HEK293 (cell line): ENCODE measurements around the gene PLP2.

Source experiments
- CTCF ChIA-PET: fragments of 350-600 bp; formaldehyde crosslinking; extraction: SDS; loops from one replicate; lab custom pipeline; 2021; ENCODE audit warnings: antibody characterized with exemption; lab: Yijun Ruan, JAX
- POLR2A ChIA-PET: fragments of 300-600 bp; formaldehyde crosslinking; extraction: SDS; loops from one replicate; lab custom pipeline; 2020; ENCODE audit warnings: antibody characterized with exemption, inconsistent platforms; lab: Yijun Ruan, JAX
- H3K27ac ChIP-seq: fragments of 200-500 bp; sonication (Bioruptor generic); 2 replicates; pipeline ENCODE4 v1.5.1; 2014; ENCODE audit warnings: low read depth, low read length, control low read depth, inconsistent platforms; ENCODE audit errors: extremely low read depth
- H3K36me3 ChIP-seq, 2 experiments: fragments of 200-500 bp in 1 of 2; sonication (Bioruptor generic) in 1 of 2; 1 replicate in 1 of 2; 2 replicates in 1 of 2; pipeline ENCODE4 v1.5.1; 2014 to 2017; ENCODE audit warnings: inconsistent platforms in 2 of 2, low read length in 2 of 2; ENCODE audit not compliant: control insufficient read depth in 2 of 2, insufficient read depth in 1 of 2
- H3K4me1 ChIP-seq: fragments of 200-500 bp; sonication (Bioruptor generic); 2 replicates; pipeline ENCODE4 v1.5.1; 2014; ENCODE audit warnings: mild to moderate bottlenecking, low read length, inconsistent platforms; ENCODE audit not compliant: control insufficient read depth, insufficient read depth
- H3K4me3 ChIP-seq: 2 replicates; pipeline ENCODE4 v1.5.1; 2011; ENCODE audit warnings: low read depth, mild to moderate bottlenecking, control low read depth, low read length, moderate library complexity
- H3K9me3 ChIP-seq: fragments of 200-500 bp; sonication (Bioruptor generic); 2 replicates; pipeline ENCODE4 v1.5.1; 2014; ENCODE audit warnings: low read depth, low read length, inconsistent platforms; ENCODE audit not compliant: control insufficient read depth, insufficient read depth
- GLIS2 ChIP-seq: fragments of 450-650 bp; formaldehyde crosslinking; IDR thresholded peaks from 2 replicates; pipeline ENCODE4 v1.5.1; 2016; ENCODE audit warnings: missing biosample characterization, missing genetic modification characterization
- RBAK ChIP-seq: fragments of 450-650 bp; formaldehyde crosslinking; IDR thresholded peaks from 2 replicates; pipeline ENCODE4 v1.5.1; 2016; ENCODE audit warnings: missing biosample characterization, missing genetic modification characterization
- SCRT1 ChIP-seq: fragments of 450-650 bp; formaldehyde crosslinking; IDR thresholded peaks from 2 replicates; pipeline ENCODE4 v1.5.1; 2016; ENCODE audit warnings: missing biosample characterization, missing genetic modification characterization, borderline replicate concordance
- ZNF112 ChIP-seq: fragments of 450-650 bp; formaldehyde crosslinking; IDR thresholded peaks from 2 replicates; pipeline ENCODE4 v1.5.0; 2017; ENCODE audit warnings: missing biosample characterization, missing genetic modification characterization
- ZNF155 ChIP-seq: fragments of 450-650 bp; formaldehyde crosslinking; IDR thresholded peaks from 2 replicates; pipeline ENCODE4 v1.5.1; 2016; ENCODE audit warnings: missing biosample characterization, missing genetic modification characterization
- ZNF16 ChIP-seq: fragments of 450-650 bp; formaldehyde crosslinking; IDR thresholded peaks from 2 replicates; pipeline ENCODE4 v1.5.1; 2016; ENCODE audit warnings: low read depth, missing biosample characterization, missing genetic modification characterization
- ZNF223 ChIP-seq: fragments of 450-650 bp; formaldehyde crosslinking; IDR thresholded peaks from 2 replicates; pipeline ENCODE4 v1.5.1; 2016; ENCODE audit warnings: missing biosample characterization, missing genetic modification characterization
- ZNF24 ChIP-seq: fragments of 450-650 bp; formaldehyde crosslinking; IDR thresholded peaks from 2 replicates; pipeline ENCODE4 v1.5.1; 2016; ENCODE audit warnings: missing biosample characterization, missing genetic modification characterization
- ZNF311 ChIP-seq: fragments of 450-650 bp; formaldehyde crosslinking; IDR thresholded peaks from 2 replicates; pipeline ENCODE4 v1.5.1; 2017; ENCODE audit warnings: missing biosample characterization, missing genetic modification characterization, borderline replicate concordance
- ZNF423 ChIP-seq: fragments of 450-650 bp; formaldehyde crosslinking; IDR thresholded peaks from 2 replicates; pipeline ENCODE4 v1.5.1; 2016; ENCODE audit warnings: missing biosample characterization, missing genetic modification characterization
- ZNF473 ChIP-seq: fragments of 450-650 bp; formaldehyde crosslinking; IDR thresholded peaks from 2 replicates; pipeline ENCODE4 v1.5.1; 2017; ENCODE audit warnings: missing biosample characterization, missing genetic modification characterization
- ZNF549 ChIP-seq: fragments of 450-650 bp; IDR thresholded peaks from 2 replicates; pipeline ENCODE4 v1.5.1; 2018; ENCODE audit warnings: missing biosample characterization, missing genetic modification characterization, mild to moderate bottlenecking, inconsistent platforms, moderate library complexity
- ZNF670 ChIP-seq: fragments of 450-650 bp; formaldehyde crosslinking; IDR thresholded peaks from 2 replicates; pipeline ENCODE4 v1.5.1; 2016; ENCODE audit warnings: missing biosample characterization, missing genetic modification characterization, low read depth
- ZNF701 ChIP-seq: fragments of 450-650 bp; formaldehyde crosslinking; IDR thresholded peaks from 2 replicates; pipeline ENCODE4 v1.5.1; 2016; ENCODE audit warnings: missing biosample characterization, missing genetic modification characterization
- ZNF747 ChIP-seq: fragments of 450-650 bp; formaldehyde crosslinking; IDR thresholded peaks from 2 replicates; pipeline ENCODE4 v1.5.1; 2016; ENCODE audit warnings: missing biosample characterization, missing genetic modification characterization
- ZNF76 ChIP-seq: fragments of 450-650 bp; formaldehyde crosslinking; IDR thresholded peaks from 2 replicates; pipeline ENCODE4; 2016; ENCODE audit warnings: low read depth, missing biosample characterization, missing genetic modification characterization, borderline replicate concordance
- ZNF830 ChIP-seq: fragments of 450-650 bp; IDR thresholded peaks from 2 replicates; pipeline ENCODE4 v1.5.0; 2018; ENCODE audit warnings: missing biosample characterization, missing genetic modification characterization, low read depth, mild to moderate bottlenecking, moderate library complexity
- TF ChIP-seq, protein P1 (sequence below): fragments of 450-650 bp; formaldehyde crosslinking; IDR thresholded peaks from 2 replicates; pipeline ENCODE4 v1.5.1; 2016; ENCODE audit warnings: missing biosample characterization, missing genetic modification characterization
- TF ChIP-seq, protein P2 (sequence below): fragments of 450-650 bp; formaldehyde crosslinking; IDR thresholded peaks from 2 replicates; pipeline ENCODE4; 2016; ENCODE audit warnings: missing biosample characterization, missing genetic modification characterization
- TF ChIP-seq, protein P3 (sequence below): sonication (generic); formaldehyde crosslinking; IDR thresholded peaks from 2 replicates; pipeline ENCODE4 v1.8.1; 2022; ENCODE audit warnings: mild to moderate bottlenecking, moderate library complexity, missing genetic modification reagents
- TF ChIP-seq, protein P4 (sequence below): fragments of 450-650 bp; formaldehyde crosslinking; IDR thresholded peaks from 2 replicates; pipeline ENCODE4 v1.5.1; 2016; ENCODE audit warnings: missing biosample characterization, missing genetic modification characterization
- TF ChIP-seq, protein P5 (sequence below): fragments of 450-650 bp; formaldehyde crosslinking; IDR thresholded peaks from 2 replicates; pipeline ENCODE4 v1.5.1; 2017; ENCODE audit warnings: missing biosample characterization, missing genetic modification characterization

The PLP2 gene

DNA sequence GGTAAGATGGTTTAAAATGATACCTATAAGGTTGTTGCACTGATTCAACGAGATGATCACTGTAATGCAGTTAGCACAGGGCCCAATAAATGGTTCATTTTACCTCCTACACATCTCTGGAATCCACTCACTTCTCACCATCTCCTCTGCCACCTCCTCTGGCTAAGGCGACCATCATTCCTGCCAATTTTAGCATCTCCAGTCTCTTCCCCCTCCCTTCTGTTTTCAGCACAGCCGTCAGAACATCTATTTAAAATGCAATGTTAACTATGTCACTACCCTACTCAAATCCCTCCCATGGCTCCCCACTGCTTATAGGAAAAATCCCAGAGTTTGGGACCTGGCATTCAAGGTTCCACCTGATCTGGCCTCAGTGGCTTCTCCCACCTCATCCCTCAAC is 31.8 kb downstream of the PLP2 start:
- no peak overlapping the region for H3K27ac ChIP-seq
- no peaks in the 10 kb centered on the region for H3K4me1 ChIP-seq
- POLR2A ChIA-PET = no interaction called here
- no peak overlapping the region for H3K4me3 ChIP-seq
- CTCF ChIA-PET = interaction anchor here (0.8 kb wide), 1 partner anchor 11 kb away, joined by 3 read pairs; no protein-coding TSS in a partner anchor
- no peaks in the 10 kb centered on the region for H3K36me3 ChIP-seq
- no peak for TF ChIP-seq ZNF223 (tag by site-specific recombination)
- no peak for TF ChIP-seq SCRT1 (tag by site-specific recombination)
- no peak for TF ChIP-seq ZNF24
- TF ChIP-seq ZNF830 = no peak
- TF ChIP-seq ZNF16 (tag by site-specific recombination) = 0 out of 2 replicates have a peak, but pooled peaks have one; percentile 17
- TF ChIP-seq, all 188 proteins: peak for 1
- no peaks in the 10 kb centered on the region for H3K9me3 ChIP-seq

- ChIA-PET POLR2A (no interaction called here), CTCF (no interaction called here)
- Histone ChIP-seq H3K9me3 (no peaks in the 10 kb centered on the region), H3K4me1 (no peaks in the 10 kb centered on the region), H3K4me3 (no peak overlapping the region), H3K27ac (no peak overlapping the region), H3K36me3 (no peaks in the 10 kb centered on the region)
- TF ChIP-seq, protein P1, sequence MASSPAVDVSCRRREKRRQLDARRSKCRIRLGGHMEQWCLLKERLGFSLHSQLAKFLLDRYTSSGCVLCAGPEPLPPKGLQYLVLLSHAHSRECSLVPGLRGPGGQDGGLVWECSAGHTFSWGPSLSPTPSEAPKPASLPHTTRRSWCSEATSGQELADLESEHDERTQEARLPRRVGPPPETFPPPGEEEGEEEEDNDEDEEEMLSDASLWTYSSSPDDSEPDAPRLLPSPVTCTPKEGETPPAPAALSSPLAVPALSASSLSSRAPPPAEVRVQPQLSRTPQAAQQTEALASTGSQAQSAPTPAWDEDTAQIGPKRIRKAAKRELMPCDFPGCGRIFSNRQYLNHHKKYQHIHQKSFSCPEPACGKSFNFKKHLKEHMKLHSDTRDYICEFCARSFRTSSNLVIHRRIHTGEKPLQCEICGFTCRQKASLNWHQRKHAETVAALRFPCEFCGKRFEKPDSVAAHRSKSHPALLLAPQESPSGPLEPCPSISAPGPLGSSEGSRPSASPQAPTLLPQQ (tag by site-specific recombination) = no peak
- TF ChIP-seq, protein P2, sequence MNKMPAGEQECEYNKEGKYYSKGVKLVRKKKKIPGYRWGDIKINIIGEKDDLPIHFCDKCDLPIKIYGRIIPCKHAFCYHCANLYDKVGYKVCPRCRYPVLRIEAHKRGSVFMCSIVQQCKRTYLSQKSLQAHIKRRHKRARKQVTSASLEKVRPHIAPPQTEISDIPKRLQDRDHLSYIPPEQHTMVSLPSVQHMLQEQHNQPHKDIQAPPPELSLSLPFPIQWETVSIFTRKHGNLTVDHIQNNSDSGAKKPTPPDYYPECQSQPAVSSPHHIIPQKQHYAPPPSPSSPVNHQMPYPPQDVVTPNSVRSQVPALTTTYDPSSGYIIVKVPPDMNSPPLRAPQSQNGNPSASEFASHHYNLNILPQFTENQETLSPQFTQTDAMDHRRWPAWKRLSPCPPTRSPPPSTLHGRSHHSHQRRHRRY (tag by site-specific recombination) = no peak
- TF ChIP-seq GLIS2 (tag by site-specific recombination) = no peak
- no peak for TF ChIP-seq ZNF112 (tag by site-specific recombination)
- no peak for TF ChIP-seq ZNF701 (tag by site-specific recombination)
- TF ChIP-seq, protein P3, sequence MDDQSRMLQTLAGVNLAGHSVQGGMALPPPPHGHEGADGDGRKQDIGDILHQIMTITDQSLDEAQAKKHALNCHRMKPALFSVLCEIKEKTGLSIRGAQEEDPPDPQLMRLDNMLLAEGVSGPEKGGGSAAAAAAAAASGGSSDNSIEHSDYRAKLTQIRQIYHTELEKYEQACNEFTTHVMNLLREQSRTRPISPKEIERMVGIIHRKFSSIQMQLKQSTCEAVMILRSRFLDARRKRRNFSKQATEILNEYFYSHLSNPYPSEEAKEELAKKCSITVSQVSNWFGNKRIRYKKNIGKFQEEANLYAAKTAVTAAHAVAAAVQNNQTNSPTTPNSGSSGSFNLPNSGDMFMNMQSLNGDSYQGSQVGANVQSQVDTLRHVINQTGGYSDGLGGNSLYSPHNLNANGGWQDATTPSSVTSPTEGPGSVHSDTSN (CRISPR knock-in tag) = no peak
- TF ChIP-seq ZNF311 (tag by site-specific recombination) = no peak
- TF ChIP-seq ZNF76 (tag by site-specific recombination) = no peak
- no peak for TF ChIP-seq RBAK (tag by site-specific recombination)
- no peak for TF ChIP-seq ZNF747 (tag by site-specific recombination)
- TF ChIP-seq, protein P4, sequence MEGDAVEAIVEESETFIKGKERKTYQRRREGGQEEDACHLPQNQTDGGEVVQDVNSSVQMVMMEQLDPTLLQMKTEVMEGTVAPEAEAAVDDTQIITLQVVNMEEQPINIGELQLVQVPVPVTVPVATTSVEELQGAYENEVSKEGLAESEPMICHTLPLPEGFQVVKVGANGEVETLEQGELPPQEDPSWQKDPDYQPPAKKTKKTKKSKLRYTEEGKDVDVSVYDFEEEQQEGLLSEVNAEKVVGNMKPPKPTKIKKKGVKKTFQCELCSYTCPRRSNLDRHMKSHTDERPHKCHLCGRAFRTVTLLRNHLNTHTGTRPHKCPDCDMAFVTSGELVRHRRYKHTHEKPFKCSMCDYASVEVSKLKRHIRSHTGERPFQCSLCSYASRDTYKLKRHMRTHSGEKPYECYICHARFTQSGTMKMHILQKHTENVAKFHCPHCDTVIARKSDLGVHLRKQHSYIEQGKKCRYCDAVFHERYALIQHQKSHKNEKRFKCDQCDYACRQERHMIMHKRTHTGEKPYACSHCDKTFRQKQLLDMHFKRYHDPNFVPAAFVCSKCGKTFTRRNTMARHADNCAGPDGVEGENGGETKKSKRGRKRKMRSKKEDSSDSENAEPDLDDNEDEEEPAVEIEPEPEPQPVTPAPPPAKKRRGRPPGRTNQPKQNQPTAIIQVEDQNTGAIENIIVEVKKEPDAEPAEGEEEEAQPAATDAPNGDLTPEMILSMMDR (tag by site-specific recombination) = no peak
- TF ChIP-seq ZNF155 (tag by site-specific recombination) = no peak
- TF ChIP-seq ZNF549 = no peak
- TF ChIP-seq ZNF423 (tag by site-specific recombination) = no peak
- no peak for TF ChIP-seq ZNF473
- TF ChIP-seq, protein P5, sequence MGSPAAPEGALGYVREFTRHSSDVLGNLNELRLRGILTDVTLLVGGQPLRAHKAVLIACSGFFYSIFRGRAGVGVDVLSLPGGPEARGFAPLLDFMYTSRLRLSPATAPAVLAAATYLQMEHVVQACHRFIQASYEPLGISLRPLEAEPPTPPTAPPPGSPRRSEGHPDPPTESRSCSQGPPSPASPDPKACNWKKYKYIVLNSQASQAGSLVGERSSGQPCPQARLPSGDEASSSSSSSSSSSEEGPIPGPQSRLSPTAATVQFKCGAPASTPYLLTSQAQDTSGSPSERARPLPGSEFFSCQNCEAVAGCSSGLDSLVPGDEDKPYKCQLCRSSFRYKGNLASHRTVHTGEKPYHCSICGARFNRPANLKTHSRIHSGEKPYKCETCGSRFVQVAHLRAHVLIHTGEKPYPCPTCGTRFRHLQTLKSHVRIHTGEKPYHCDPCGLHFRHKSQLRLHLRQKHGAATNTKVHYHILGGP = no peak
- TF ChIP-seq ZNF670 (tag by site-specific recombination) = no peak
These were observed 32.3 kb downstream of the PLP2 start for GRCh38 chrX:49204017-49204416.
